CD1c-positive myeloid dendritic cell (primary cell): ENCODE data around the gene C17orf58.
"Not testable (repeated sequence)": the region's sequence is repeated elsewhere in the genome, so short reads cannot be mapped to it uniquely, and the experiment has no call there.

Experiments used
- DNase-seq: peaks from one replicate; pipeline ENCODE4 v3.0.0-alpha.2; 2016; ENCODE audit errors: extremely low spot score

C17orf58 gene

DNA sequence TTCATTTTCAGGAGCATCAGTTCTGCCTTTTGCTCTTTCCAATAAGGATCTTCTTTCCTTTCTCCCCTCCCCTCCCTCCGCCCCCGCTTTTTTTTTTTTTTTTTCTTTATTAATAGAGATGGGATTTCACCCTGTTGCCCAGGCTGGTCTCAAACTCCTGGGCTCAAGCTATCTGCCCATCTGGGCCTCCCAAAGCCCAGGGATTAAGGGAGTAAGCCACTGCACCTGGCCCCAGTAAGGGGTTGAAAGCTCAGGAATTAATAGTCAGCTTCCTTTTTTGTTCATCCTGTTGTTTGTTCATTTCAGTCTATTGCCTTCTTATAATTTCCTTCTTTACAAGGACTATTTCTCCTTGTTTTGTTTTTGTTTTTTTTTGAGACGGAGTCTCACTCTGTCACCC lies 7.9 kb upstream of the C17orf58 start:
- no peak for DNase-seq

DNA sequence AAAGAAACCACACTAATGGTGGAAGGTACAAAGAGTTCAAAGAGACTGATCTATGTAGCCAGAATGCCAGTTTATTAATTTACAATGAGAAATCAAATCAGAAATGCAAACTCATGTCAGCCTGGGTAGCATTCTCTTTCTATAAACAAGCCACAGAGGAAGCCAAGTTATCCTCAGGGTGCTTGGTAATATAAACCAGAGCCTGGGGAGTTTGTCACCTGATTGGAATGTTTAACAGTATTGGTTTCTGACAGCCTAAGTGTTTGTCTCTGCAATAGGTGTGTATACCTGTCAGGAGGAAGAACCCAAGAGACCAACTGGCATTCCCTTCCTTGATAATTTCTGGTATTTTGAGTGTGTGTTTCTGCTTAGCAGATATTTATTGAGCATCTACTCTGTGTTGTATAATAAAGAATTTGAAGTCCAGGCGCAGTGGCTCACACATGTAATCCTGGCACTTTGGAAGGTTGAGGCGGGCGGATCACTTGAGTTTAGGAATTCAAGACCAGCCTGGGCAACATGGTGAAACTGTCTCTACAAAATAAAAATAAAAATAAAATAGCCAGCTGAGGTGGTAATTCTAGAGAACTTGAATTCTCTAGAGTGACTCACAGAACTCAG lies 3.1 kb upstream of the C17orf58 start:
- no peak for DNase-seq

DNA sequence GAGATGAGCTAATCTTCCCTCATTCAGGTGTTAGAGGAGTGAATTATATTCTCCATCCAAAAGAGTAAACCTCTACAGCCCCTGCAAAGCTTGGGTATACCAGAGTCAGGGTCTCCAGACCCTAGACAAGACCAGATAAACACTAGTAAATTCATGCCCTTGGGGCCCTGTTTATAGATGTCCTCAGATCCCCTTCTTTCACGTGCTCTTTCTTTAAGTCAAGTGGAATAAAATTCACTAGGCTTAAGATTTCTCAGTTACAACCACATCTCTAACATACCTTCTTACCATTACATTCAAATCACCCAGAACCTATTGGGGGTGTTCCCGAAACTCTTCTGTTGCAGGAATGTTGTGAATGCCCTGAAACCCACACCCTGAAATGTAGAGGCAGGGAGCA lies 2.2 kb upstream of the C17orf58 start:
- DNase-seq: no peak

DNA sequence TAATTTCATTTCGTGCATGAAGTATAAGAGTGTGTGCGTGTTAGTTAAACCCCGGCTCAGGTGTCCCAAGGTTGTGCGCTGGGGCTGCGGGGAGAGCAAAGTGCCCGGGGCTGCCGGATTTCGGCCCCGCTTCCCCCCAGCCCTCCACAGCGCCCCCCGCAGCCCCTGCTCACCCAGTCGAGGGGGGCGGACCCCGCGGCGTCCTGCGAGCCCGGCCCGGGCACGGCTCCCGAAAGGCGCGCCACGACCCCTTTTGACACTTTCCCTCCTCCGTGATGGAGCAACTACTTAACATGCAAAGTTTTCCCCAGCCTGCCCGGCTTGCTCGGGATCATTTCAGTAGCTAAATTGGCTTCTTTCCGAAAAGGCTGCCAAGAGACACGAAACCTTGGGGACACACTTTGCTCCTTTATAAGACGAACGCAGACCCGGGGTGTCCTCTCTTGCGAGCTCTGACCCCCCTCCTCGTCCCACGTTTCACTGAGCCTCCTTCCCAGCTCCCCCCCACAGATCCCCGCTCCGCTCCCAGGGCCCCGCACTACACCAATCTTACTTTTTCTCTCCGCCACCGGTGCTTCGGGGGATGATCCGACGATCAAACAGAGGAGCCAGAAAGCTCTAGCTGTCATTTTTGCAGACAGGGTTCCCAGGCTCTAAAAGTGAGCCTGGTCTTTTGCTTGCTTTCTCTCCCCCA lies 552 bp downstream of the C17orf58 start:
- DNase-seq: peak; percentile 22

DNA sequence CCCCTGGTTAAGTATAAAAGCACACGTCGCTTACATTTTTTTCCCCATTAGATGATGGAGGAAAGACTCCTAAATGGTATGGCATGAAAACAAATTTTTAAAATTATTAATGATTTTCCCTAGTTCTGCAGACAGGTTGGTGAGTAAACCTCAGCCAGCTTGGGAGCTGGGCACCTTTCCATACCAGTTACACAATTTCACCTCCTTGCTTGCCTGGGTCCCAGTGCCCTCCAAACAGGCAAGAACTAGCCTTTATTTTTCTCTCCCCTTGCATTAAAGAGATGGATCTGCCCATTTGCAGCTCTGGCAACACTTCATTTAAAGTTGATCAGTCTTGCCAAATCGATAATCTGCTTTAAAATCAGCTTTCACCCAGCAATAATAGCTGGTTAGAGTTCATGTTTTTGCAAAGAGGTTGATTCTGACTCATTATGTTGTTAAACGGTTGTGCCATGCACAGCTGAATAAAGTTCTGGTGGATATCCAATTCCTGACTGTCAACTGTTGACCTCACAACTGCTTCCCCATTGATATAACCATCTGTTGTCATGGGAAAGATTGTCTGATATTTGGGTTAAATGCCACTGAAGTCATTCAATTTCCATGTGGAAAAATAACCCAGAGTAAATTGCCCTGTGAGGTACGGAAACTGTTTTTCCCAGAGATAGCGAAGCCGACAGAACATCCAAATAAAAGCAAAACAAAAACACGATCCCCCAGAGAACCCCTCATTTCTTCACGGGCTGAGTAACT lies 1.3 kb downstream of the C17orf58 start:
- peak; percentile 71 for DNase-seq

DNA sequence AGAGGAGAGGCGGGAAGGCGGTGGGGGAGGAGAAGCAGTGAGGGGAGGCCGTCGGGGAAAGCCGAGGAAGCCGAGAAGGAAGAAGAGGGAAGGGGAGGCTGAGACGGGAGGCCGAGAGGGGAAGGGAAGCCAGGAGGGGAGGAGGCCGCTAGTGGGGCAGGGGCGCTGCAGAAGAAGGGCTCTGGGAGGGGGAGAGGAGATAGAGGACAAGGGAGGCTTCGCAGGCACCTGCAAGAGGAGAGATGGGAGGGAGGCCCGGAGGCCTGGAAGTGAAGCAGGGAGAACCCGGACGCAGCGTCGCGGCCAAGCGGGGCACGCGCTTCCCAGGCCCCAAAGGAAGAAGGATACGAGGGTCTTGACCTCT lies 2.3 kb downstream of the C17orf58 start:
- no peak for DNase-seq

DNA sequence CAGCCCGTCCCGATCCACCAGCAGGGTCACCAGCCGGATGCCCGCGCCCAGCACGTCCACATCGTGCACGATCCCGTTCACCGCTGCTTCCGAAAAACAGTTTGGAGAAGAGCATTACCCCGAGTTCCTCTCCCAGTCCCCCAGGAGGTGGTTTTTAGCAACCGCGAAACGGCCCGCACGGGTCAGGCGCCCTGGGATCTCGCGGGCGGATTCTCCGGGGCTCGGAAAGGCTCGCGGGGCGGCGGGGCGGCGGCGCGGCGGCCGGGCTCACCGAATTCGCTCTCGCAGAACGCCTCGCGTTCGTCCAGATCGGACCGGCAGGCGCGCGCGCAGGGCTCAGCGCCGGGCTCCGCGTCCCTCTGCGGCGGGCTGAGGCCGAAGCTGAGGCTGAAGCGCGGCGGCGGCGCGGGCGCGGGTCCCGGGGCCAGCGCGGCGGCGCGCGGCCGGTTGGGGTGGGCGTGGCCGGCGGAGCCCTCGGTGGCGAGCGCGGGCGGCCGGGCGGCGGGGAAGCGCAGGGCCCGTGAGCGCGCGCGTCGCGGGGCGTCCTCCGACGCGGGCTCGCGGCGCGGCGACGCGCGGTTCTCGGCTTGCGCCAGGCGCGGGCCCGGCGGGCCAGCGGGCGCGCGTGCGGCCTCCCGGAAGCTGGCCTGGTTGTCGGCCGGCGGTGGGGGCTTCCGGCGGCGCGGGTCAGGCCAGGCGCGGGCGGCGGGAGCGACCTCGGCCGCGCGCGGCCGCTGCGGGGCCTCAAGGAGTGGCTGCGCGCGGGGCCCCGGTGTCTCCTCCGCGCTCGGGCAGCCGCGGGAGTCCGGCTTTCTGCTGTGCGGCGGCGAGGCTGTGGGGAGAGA lies 2.9 kb downstream of the C17orf58 start:
- peak; percentile 93 for DNase-seq

DNA sequence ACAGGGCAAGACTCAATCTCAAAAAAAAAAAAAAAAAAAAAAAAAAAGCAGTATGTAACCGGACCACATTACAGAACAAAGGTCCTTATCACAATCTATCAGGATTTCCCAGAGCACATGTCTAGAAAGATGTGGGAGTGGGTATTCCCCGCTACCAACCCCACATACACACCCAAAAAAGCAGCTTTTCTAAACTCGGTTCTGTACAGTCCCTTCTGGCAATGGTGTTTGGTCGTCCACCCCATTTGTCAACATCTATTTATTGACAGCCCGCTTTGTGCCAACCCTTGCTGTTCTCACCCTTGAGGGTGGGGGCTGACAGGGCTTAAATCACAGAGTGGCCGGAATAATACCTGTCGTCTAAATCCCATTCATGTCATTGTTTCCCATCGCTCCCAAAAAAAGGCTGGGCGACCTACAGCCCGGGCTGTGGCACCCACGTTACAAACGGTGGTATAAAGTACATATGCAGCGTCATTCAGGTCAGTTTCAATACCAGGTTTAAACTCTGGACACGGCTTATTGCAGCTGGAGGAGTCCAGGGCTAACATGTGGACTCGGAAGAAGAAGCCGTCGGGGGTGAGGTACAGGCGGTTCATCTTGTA lies 3.6 kb downstream of the C17orf58 start:
- DNase-seq: peak; percentile 31

DNA sequence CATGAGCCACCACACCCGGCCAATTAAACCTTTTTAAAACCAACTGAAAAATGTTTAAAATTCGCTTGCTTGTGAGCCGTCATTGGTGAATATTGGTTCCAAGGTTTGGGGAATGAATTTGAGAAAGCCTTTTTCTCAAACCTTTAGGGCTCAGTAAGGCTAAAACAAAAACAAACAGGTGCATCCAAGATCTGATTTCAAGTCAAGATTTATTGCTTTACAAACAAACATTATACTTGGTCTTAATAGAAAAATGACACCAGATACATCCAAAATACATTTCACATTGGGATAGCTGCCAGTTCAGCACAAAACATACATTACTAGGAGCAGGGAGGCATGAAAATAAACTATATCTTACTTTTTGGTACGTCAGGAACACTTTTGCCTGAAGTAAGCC lies 5.4 kb downstream of the C17orf58 start:
- no peak for DNase-seq

DNA sequence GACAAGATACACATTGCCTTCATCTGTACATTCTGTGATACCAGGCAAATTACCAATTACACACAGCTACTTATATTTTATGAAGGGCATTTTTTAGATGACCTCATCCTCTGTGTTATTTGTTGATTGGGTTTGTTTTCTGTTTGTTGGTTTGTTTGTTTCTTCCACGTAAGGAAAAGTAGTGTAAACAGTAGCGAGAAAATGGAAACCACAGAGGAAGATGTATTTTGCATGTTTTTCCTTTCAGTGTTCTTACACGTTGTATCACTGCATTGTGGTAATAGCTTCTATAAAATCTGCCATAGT lies 12.9 kb downstream of the C17orf58 start:
- no peak for DNase-seq

DNA sequence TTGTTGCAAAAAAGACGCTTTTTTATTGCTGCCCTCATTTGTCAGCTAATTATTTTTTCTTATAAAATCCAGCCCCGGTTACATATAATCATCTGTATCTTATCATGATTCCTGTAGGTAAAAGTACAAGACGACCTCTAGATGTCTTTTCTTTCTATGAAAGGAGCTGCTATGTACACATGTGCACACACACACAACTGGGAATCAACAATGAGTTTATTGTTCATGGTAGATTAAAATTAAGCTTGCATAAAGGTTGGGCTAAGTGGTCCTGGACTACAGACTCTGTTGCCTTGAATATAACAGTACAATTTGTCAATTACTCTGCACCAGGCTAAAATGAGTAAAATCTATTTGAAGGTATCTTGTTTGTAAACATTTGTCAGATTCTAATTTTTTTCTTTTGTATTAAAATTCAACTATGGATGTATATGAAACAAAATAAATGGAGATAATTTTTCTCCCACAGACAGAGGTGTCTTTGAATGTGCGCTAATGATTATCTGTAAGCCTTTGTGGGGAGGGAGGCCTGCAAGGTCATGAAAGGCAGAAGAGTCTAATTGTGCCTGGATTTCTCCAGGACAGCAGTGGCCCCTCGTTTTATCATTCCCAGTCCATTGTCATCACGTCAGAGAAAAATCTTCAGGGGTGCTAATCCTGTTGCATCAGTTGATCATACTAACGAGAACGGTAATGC lies 13.4 kb downstream of the C17orf58 start:
- no peak for DNase-seq

DNA sequence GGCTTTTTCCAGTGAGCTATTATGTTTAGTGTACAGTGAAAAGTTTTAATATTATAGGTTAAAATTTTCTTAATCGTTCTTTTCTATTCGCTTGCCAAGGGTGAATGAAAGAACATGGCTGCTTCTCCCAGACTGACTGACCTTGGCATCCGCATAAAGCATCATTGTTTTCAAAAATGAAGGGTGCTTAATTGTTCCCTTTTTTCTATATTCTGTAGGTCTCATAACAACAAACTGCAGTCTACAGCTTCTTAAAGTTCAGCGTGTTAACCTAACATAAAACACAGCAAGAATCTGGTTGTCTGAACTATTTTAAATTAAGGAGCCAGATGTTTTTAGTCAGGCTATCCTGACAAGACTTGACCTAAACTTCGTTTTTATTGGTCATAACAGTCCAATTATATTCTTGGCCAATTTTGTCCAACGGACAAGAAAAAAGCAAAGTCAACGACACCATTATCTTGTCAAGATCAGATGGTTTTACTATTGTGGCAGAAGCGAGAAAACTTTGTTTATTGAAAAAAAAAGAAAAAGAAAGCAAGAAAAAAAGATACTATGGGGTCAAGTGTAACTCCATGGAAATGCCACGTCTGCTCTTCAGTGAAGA lies 14.1 kb downstream of the C17orf58 start:
- DNase-seq: no peak

DNA sequence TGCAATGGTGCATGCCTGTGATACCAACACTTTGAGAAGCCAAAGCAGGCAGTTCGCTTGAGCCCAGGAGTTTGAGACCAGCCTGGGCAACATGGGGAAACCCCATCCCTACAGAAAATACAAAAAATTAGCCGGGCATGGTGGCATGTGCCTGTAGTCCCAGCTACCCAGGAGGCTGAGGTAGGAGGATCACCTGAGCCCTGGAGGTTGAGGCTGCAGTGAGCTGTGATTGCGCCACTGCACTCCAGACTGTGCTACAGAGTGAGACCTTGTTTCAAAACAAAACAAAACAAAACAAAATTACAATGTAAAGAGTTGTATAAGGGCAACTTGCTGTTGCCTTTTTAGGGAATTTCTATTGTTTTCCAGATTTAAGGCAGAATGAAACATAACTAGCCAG lies 15.4 kb downstream of the C17orf58 start:
- not testable (repeated sequence) for DNase-seq

DNA sequence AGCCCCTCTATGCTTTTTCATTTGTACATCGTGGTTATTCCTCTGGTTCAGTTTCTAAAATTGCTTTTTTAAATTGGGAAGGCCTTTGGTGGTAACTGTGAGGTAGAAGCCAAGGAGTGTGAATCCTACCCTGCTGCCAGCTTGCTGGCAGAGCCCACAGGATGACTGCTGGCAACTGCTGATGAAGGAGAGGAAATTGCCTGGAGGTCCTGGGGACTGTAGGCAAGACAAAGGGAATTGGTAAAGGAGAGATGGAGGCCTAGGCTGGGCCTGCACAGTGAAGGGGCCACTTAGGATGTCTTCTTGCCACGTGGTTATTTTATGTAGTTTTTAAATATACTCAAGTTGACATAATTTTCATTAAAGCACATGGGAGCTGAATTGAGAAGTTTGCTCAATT lies 15.8 kb downstream of the C17orf58 start:
- DNase-seq: no peak

DNA sequence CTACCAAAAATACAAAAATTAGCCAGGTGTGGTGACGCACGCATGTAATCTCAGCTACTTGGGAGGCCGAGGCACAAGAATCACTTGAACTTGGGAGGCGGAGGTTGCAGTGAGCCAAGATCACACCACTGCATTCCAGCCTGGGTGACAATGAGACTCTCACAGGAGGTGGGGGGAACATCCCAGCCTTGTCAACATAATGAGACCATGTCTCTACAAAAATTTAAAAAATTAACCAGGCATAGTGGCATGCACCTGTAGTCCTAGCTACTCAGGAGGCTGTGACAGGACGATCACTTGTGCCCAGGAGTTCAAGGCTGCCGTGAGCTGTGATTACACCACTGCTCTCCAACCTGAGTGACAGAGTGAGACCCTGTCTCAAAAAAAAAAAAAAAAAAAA lies 20.0 kb downstream of the C17orf58 start:
- not testable (repeated sequence) for DNase-seq

DNA sequence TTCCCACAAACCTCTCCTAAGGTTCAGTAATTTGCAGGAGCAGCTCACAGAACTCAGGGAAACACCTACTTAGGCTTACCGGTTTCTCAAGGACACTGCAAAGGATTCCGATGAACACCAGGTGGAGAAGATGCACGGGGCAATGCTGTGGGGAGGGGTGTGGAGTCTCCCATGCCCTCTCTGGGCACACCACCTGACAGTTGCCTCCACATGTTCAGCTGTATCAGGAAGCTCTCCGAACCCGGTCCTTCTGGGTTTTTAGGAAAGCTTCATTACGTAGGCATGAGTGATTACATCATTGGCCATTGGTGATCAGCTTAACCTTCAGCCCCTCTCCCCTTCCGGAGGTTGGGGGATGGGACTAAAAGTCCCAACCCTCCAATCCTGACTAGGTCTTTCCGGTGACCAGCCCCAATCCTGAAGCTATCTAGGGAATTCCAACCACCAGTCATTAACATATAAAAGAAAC lies 21.6 kb downstream of the C17orf58 start:
- no peak for DNase-seq

DNA sequence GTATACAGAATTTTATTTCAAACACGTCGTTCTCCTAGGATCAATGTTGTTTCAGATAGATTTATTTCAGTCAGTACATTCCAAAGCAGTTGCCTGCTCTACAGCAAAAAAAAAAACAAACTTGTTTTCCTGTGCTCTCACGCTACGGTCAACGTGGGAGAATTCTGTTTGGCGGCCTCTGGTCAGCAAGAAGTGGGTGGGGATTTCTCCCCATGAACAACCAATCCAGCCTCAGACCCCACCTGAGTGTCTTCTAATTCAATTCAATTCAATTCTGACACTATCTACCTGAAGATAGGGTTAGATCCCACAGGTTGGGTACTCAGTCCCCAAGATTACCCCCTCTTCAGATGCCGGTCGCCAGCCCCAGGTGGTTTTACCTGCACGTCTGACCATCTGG lies 22.1 kb downstream of the C17orf58 start:
- no peak for DNase-seq

DNA sequence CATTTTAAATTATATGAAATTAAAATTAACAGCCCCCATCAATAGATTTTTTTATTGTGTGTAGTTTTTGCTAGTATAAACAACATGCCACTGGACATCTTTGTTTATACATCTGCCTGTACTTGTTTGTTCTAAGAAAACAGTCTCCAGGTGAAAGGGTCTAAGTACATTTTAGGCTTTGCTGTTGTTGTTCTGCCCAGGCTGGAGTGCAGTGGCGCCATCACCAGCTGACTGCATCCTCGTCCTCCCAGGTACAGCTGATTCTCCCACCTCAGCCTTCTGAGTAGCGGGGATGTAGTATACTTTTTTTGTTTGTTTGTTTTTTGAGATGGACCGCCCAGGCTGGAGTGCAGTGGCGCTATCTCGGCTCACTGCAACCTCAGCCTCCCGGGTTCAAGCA lies 25.5 kb downstream of the C17orf58 start:
- no peak for DNase-seq

DNA sequence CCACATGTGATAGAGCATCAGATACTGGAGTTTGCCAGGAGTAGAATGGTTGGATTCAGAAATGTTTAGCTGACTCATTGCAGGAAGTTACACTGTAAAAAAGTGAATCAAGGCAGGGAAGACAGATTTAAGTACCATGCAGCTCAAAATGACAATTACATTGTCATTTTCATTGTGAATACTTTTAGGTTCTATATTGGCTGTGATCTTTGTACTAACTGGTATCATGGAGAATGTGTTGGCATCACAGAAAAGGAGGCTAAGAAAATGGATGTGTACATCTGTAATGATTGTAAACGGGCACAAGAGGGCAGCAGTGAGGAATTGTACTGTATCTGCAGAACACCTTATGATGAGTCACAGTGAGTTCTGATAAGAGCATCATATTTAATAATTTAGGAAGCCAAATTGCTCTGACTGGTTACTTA lies 33.1 kb downstream of the C17orf58 start:
- peak; percentile 75 for DNase-seq

DNA sequence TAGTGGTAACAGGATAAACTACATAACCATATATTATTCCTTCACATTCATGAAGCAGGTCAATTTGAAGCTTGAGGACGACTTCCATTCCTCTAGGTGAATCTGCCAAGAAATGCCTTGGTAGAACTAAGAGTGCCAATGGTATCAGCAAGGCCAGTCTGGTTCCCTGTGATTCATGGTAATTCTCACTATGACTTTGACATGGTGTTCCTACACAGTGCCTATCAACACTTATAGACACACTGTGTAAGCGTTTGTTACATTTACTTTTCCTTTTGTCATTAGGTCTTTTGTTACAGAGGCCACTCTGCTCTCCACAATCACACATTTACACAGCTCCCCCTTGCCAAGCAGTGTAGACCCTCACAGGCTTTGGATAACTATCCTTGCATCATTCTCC lies 34.1 kb downstream of the C17orf58 start:
- not testable (repeated sequence) for DNase-seq

DNA sequence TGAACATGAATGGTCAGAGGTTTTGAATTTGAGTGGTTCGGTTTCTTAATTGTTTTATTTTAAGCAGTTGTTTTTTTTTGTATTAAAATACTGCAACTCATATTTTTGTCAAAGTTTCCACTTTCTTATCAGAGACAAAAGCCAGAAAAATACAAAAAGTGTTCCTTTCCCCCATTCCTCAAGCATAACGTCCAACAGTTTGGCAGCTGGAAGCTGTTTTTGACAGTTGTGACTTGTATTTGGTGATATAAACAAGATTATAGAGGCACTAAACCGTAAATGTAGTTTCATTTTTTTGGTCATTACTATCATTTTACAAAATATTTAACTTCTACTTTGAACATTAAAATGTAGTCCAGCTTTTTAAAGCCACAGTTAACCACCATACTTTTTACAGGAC lies 36.0 kb downstream of the C17orf58 start:
- DNase-seq: not testable (repeated sequence)
